Trophoblast cell (in vitro differentiated cells and primary cell): ENCODE data around the gene UBA6.

ENCODE experiments used
- DNase-seq, 2 donors: peaks; one replicate each; pipeline ENCODE4 v3.0.0-alpha.2; 2016
- H2AFZ ChIP-seq: 2 replicates; pipeline ENCODE4 v1.6.1; 2013; ENCODE audit warnings: low read length, moderate library complexity, mild to moderate bottlenecking; ENCODE audit not compliant: insufficient read depth, poor library complexity
- H2AK5ac ChIP-seq: 2 replicates; pipeline ENCODE4 v1.6.1; 2013; ENCODE audit warnings: mild to moderate bottlenecking, low read length
- H2BK120ac ChIP-seq: 2 replicates; pipeline ENCODE4 v1.6.1; 2013; ENCODE audit warnings: low read length, mild to moderate bottlenecking, moderate library complexity; ENCODE audit not compliant: insufficient read depth, poor library complexity
- H2BK12ac ChIP-seq: 2 replicates; pipeline ENCODE4 v1.6.1; 2013; ENCODE audit warnings: mild to moderate bottlenecking, low read length, moderate library complexity
- H2BK5ac ChIP-seq: 2 replicates; pipeline ENCODE4 v1.6.1; 2013; ENCODE audit warnings: low read length, low read depth, moderate library complexity, mild to moderate bottlenecking; ENCODE audit not compliant: poor library complexity
- H3K14ac ChIP-seq: 2 replicates; pipeline ENCODE4 v1.6.1; 2013; ENCODE audit warnings: mild to moderate bottlenecking, low read length
- H3K18ac ChIP-seq: 2 replicates; pipeline ENCODE4 v1.6.1; 2013; ENCODE audit warnings: mild to moderate bottlenecking, low read length
- H3K23ac ChIP-seq: 2 replicates; pipeline ENCODE4 v1.6.1; 2013; ENCODE audit warnings: low read length
- H3K27ac ChIP-seq: 2 replicates; pipeline ENCODE4 v1.5.1; 2013; ENCODE audit warnings: low read depth, mild to moderate bottlenecking, inconsistent platforms, low read length, moderate library complexity
- H3K27me3 ChIP-seq: 2 replicates; pipeline ENCODE4 v1.6.1; 2013; ENCODE audit warnings: inconsistent platforms, mild to moderate bottlenecking, low read length, moderate library complexity; ENCODE audit not compliant: insufficient read depth
- H3K36me3 ChIP-seq, 2 experiments: 1 replicate in 1 of 2; 2 replicates in 1 of 2; pipeline ENCODE4 v1.6.1; 2013; ENCODE audit warnings: low read length in 2 of 2, mild to moderate bottlenecking in 2 of 2, moderate library complexity in 1 of 2; ENCODE audit not compliant: insufficient read depth in 2 of 2, control insufficient read depth in 1 of 2
- H3K4ac ChIP-seq: 2 replicates; pipeline ENCODE4 v1.6.1; 2013; ENCODE audit warnings: low read depth, mild to moderate bottlenecking, low read length, moderate library complexity
- H3K4me1 ChIP-seq, 2 experiments: 1 replicate in 1 of 2; 2 replicates in 1 of 2; pipeline ENCODE4 v1.6.1; 2013; ENCODE audit warnings: low read length in 2 of 2, mild to moderate bottlenecking in 2 of 2, moderate library complexity in 1 of 2; ENCODE audit not compliant: insufficient read depth in 2 of 2, control insufficient read depth in 1 of 2
- H3K4me2 ChIP-seq: 2 replicates; pipeline ENCODE4 v1.6.1; 2013; ENCODE audit warnings: inconsistent platforms, mild to moderate bottlenecking, low read length, moderate library complexity
- H3K4me3 ChIP-seq: 2 replicates; pipeline ENCODE4 v1.5.1; 2013; ENCODE audit warnings: mild to moderate bottlenecking, low read depth, low read length, inconsistent platforms
- H3K79me1 ChIP-seq: one replicate; pipeline ENCODE4 v1.6.1; 2013; ENCODE audit warnings: low read length
- H3K79me2 ChIP-seq: 2 replicates; pipeline ENCODE4 v1.6.1; 2013; ENCODE audit warnings: low read length, mild to moderate bottlenecking; ENCODE audit not compliant: control insufficient read depth, insufficient read depth, poor library complexity
- H3K9ac ChIP-seq: 2 replicates; pipeline ENCODE4 v1.6.1; 2013; ENCODE audit warnings: mild to moderate bottlenecking, low read length
- H3K9me3 ChIP-seq: 2 replicates; pipeline ENCODE4 v1.6.1; 2013; ENCODE audit warnings: low read depth, mild to moderate bottlenecking, control low read depth, inconsistent platforms, low read length; ENCODE audit not compliant: insufficient read depth
- H4K12ac ChIP-seq: 2 replicates; pipeline ENCODE4 v1.6.1; 2013; ENCODE audit warnings: low read depth, mild to moderate bottlenecking, low read length, moderate library complexity
- H4K8ac ChIP-seq: 2 replicates; pipeline ENCODE4 v1.6.1; 2013; ENCODE audit warnings: low read depth, mild to moderate bottlenecking, low read length, moderate library complexity
- H4K91ac ChIP-seq: one replicate; pipeline ENCODE4 v1.6.1; 2013; ENCODE audit warnings: low read depth, mild to moderate bottlenecking, low read length, moderate library complexity
- WGBS: extraction: QIAGEN DNeasy Blood & Tissue Kit; methylation state at CpG from one replicate; pipeline ENCODE4 v1.1.7; 2013; ENCODE audit warnings: missing lambda C conversion rate; ENCODE audit not compliant: insufficient read length, insufficient coverage; ENCODE audit errors: extremely low coverage; 5-methylcytosine and 5-hydroxymethylcytosine counted together

Gene UBA6

GRCh38 chr4:67694662-67695061 lies 6.3 kb downstream of the UBA6 start:
- H2BK5ac ChIP-seq = no peak overlapping the region
- no peak overlapping the region for H3K23ac ChIP-seq
- H3K4me3 ChIP-seq = no peak overlapping the region
- no CpG with 5 or more reads among the region's 3 CpGs for WGBS
- no peaks in the 10 kb centered on the region for H3K27me3 ChIP-seq
- peaks cover 2% of the 10 kb centered on the region for H3K79me2 ChIP-seq
- H3K4ac ChIP-seq = no peak overlapping the region
- no peak overlapping the region for H2BK12ac ChIP-seq
- H3K79me1 ChIP-seq = no peaks in the 10 kb centered on the region
- H3K36me3 ChIP-seq = peaks cover 0 to 3% of the 10 kb centered on the region in 2 experiments
- no peak overlapping the region for H4K12ac ChIP-seq
- no peak overlapping the region for H3K27ac ChIP-seq
- H3K9me3 ChIP-seq = no peaks in the 10 kb centered on the region
- H4K8ac ChIP-seq = no peak overlapping the region
- H2AFZ ChIP-seq = no peak overlapping the region
- no peak overlapping the region for H2BK120ac ChIP-seq
- no peak overlapping the region for H3K4me2 ChIP-seq
- H3K14ac ChIP-seq = no peak overlapping the region
- H4K91ac ChIP-seq = no peak overlapping the region
- no peak for DNase-seq
- no peak overlapping the region for H3K9ac ChIP-seq
- peaks cover 2 to 3% of the 10 kb centered on the region in 2 experiments for H3K4me1 ChIP-seq
- H2AK5ac ChIP-seq = no peak overlapping the region
- no peak overlapping the region for H3K18ac ChIP-seq

- H3K4me3 ChIP-seq = no peak overlapping the region
- H2BK5ac ChIP-seq = no peak overlapping the region
- no peak overlapping the region for H3K9ac ChIP-seq
- no peaks in the 10 kb centered on the region for H3K4me1 ChIP-seq
- no peak overlapping the region for H3K4me2 ChIP-seq
- no peak overlapping the region for H3K23ac ChIP-seq
- no peak overlapping the region for H3K4ac ChIP-seq
- no peak overlapping the region for H2AFZ ChIP-seq
- no peak overlapping the region for H2BK12ac ChIP-seq
- no peak overlapping the region for H3K18ac ChIP-seq
- H2AK5ac ChIP-seq = no peak overlapping the region
- peaks cover 0 to 3% of the 10 kb centered on the region in 2 experiments for H3K36me3 ChIP-seq
- no peak overlapping the region for H4K8ac ChIP-seq
- no peaks in the 10 kb centered on the region for H3K27me3 ChIP-seq
- no peaks in the 10 kb centered on the region for H3K9me3 ChIP-seq
- H4K12ac ChIP-seq = no peak overlapping the region
- no peak overlapping the region for H4K91ac ChIP-seq
- no peak overlapping the region for H3K14ac ChIP-seq
- no peaks in the 10 kb centered on the region for H3K79me2 ChIP-seq
- no peak for DNase-seq
- no peak overlapping the region for H3K27ac ChIP-seq
- no peak overlapping the region for H2BK120ac ChIP-seq
- no peaks in the 10 kb centered on the region for H3K79me1 ChIP-seq
These were observed 9.6 kb downstream of the UBA6 start for GRCh38 chr4:67691328-67691727.

- Histone ChIP-seq H3K79me2 (no peaks in the 10 kb centered on the region), H3K4me1 (no peaks in the 10 kb centered on the region), H4K8ac (no peak overlapping the region), H3K79me1 (no peaks in the 10 kb centered on the region), H3K9ac (no peak overlapping the region), H2BK12ac (no peak overlapping the region), H3K23ac (no peak overlapping the region), H4K12ac (no peak overlapping the region), H3K4me2 (no peak overlapping the region), H3K14ac (no peak overlapping the region), H3K9me3 (no peaks in the 10 kb centered on the region), H3K18ac (no peak overlapping the region), H2AFZ (no peak overlapping the region), H2AK5ac (no peak overlapping the region), H3K4ac (no peak overlapping the region), H3K4me3 (no peak overlapping the region), H3K27me3 (no peaks in the 10 kb centered on the region), H2BK120ac (no peak overlapping the region), H3K27ac (no peak overlapping the region), H4K91ac (no peak overlapping the region), H3K36me3 (peaks cover 0 to 7% of the 10 kb centered on the region in 2 experiments), H2BK5ac (no peak overlapping the region)
- WGBS = no CpG with 5 or more reads among the region's 4 CpGs
- DNase-seq = no peak
These were observed 13.3 kb downstream of the UBA6 start for GRCh38 chr4:67687636-67688035.

- Histone ChIP-seq H3K4me3 (no peak overlapping the region), H2BK5ac (no peak overlapping the region), H3K4me2 (no peak overlapping the region), H4K91ac (no peak overlapping the region), H3K4me1 (no peaks in the 10 kb centered on the region), H3K27me3 (no peaks in the 10 kb centered on the region), H3K9ac (no peak overlapping the region), H3K4ac (no peak overlapping the region), H3K27ac (no peak overlapping the region), H3K14ac (no peak overlapping the region), H4K8ac (no peak overlapping the region), H3K9me3 (no peaks in the 10 kb centered on the region), H2BK12ac (no peak overlapping the region), H2AK5ac (no peak overlapping the region), H3K23ac (no peak overlapping the region), H3K36me3 (peaks cover 0 to 10% of the 10 kb centered on the region in 2 experiments), H3K79me1 (no peaks in the 10 kb centered on the region), H3K79me2 (no peaks in the 10 kb centered on the region), H3K18ac (no peak overlapping the region), H2AFZ (no peak overlapping the region), H2BK120ac (no peak overlapping the region), H4K12ac (no peak overlapping the region)
- no peak for DNase-seq
- WGBS = no CpG with 5 or more reads among the region's 5 CpGs
These were observed 15.5 kb downstream of the UBA6 start for GRCh38 chr4:67685532-67685859.
